Activated gamma-delta T cell treated with Interleukin-2 at 50 U/mL for 16 hours (primary cell): ENCODE results near the gene LRRC63.
"Not testable (repeated sequence)": the region's sequence is repeated elsewhere in the genome, so short reads cannot be mapped to it uniquely, and the experiment has no call there.

Experiments
- DNase-seq: peaks from one replicate; pipeline ENCODE4 v3.0.0-alpha.2; 2020

The LRRC63 gene, protein sequence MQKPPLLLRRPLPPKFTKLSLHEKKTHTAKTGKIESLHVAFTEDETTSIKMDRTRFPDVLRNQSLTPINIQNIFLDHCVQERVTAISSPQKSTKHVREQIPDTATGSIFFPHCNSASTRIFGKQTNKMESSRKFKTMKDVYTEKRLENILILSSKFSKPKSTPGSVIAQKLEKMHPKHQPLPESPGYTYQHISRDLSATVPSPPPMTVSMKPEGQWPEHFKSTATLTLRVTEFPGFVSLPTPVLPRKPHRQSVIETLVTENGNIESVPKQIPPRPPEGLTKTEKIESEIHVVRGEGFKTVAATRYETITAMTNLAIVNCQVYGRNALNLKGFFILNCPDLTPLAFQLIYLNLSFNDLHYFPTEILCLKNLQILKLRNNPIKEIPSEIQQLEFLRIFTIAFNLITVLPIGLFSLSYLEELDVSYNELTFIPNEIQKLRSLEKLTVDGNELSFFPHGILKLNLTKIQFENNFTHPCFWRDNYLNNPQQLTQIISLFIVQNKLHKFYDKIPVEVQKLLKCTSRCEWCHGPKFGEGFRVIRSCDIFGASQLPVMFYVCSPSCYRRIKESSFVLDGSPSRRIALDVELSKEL

DNA sequence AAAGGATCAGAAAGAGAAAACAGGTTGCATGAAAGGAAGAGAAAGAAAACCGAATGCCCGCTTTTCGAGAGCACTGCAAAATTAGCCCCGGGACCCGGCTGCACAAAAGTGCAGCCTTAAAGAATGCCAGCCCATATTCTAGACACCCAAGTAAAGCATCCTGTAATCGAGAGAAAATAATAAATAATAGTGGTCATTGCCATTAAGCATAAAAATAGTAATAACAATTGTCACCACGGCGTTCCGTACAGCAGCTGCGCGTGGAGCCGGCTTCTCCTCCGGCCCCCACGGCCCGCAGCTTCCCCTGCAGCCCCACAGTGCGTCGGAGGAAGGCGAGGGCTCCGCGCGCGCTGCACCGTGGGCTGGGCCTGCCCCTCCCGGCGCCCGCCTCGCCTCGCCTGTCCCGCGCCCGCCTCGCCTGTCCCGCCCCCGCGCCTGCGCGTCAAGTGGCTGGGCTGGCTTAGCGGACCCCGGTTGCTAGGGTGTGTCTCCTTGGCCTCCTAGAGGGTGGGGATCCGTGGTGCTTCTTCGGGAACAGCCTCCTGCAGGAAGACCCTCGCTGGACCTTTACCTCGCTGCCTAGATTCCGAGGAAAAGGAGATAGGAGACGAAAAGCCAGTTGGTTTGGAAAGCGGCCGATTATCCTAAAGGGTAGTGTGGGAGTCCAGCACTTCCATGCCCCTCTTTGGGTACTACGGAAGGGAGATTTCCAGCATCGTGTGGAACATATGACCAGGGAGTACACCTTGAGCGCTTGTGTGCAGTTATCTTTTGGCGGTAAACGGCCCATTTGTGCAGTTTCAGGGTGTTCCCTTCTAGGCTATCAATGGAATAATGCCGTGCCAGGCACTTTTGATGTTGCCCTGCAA lies at the start of gene LRRC63:
Gene LRRC63, plus strand, starts transcription at position 446 of the 869 bp plus-strand sequence. CDS start 1,107 bp downstream, outside the sequence.
- peak; percentile 79 for DNase-seq

DNA sequence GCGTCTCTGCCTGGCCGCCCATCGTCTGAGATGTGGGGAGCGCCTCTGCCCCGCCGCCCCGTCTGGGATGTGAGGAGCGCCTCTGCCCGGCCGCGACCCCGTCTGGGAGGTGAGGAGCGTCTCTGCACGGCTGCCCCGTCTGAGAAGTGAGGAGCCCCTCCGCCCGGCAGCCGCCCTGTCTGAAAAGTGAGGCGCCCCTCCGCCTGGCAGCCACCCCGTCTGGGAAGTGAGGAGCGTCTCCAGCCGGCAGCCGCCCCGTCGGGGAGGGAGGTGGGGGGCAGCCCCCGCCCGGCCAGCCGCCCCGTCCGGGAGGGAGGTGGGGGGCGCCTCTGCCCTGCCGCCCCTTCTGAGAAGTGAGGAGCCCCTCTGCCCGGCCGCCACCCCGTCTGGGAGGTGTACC lies 49.0 kb upstream of the LRRC63 start:
- DNase-seq = not testable (repeated sequence)

DNA sequence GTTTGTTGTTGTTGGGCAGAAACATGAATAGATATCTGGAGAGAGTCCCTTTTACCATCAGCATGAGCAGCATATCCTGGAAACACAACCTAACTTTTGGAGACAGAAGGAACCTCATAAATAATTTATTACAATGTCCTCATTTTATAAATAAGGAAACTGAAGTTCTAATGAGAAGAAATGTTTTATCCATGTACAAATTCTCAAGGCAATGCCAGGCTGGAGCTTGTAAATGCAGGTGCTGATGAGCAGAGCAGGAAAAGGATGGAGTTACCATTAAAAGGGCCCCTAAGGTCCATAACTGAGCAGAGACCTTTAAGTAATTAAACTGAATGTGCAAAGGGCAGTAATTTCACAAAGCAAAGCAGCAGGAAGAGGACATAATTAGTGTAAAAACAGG lies 47.1 kb upstream of the LRRC63 start:
- no peak for DNase-seq

DNA sequence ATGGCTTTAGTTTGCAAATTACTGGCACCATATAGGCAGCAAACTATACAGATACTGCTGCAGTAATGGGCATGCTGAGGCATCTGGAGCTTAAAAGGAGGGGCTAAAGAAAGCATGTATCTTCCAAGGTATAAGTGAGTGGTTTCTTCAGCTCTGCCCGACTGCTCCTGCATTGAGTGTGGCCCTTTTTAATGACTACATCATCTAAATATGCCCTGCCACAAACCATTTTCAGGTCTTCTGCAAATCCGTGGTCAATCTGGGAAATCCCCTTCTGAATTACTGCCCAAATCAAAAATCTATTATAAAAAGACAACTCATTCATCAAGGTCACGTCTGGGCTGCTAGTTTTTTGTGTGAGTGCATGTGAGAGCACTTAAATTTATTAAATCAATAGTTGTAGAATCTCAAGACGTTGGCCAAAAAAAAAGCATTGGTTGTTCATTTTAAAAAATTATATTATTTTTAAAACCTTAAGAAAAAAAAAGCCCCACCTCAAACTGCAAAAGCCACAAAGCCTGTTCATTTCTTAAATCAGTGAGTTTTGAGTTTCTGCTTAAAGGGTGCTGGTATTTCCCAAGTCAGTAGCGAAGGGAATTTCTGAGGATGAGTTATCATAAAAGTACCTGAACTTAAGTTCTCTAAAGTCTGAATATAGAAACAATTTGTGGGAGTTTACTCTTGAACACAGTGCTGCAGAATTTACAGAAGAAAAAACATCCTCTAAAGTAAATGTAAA lies 46.1 kb upstream of the LRRC63 start:
- DNase-seq = no peak

DNA sequence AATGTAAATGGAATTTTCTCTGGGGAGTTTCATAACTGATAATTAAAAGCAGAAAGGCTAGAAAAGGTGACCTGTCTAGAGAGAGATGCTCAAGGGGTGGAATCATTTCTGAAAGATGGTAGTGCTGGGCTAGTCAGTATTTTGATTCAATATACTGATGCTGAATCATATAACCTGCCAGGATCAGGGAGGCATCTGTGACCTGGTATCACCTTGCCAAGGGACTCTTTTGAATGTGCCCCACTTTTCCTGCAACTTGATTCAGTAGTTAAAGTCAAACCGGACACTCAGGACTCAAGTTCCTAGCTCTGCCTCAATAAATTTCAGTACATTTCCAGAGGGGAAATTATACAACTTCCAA lies 45.5 kb upstream of the LRRC63 start:
- DNase-seq = no peak

DNA sequence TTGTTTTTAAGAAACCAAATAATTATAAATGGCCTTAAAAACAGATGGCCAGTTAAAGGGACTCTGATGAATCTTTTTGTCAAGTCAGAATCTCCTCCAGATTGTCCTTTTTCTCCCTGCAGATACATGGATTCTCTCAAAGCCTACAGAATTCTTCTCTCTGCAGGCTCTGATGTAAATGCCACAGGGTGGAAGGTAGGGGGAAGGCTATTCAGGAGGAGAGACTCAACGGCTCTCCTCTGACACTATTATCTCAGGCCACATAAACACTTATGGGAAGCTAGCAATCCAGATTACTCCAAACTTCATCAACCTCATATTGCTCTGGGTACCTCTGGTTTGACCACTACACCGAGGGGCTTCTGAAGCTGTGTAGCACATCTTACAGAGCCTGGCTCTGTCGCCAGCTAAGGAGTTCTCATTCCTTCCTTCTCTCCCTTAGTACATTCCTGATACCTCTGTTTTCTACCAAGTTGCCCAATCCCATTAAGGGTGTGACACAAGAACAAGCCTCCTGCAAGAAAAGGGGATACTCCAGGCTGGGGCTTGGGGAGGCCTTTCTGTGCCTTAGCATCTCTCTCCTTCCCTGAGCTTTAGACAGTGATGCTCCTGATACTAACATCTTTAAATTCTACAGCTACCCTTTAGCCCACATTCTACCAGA lies 44.6 kb upstream of the LRRC63 start:
- no peak for DNase-seq

DNA sequence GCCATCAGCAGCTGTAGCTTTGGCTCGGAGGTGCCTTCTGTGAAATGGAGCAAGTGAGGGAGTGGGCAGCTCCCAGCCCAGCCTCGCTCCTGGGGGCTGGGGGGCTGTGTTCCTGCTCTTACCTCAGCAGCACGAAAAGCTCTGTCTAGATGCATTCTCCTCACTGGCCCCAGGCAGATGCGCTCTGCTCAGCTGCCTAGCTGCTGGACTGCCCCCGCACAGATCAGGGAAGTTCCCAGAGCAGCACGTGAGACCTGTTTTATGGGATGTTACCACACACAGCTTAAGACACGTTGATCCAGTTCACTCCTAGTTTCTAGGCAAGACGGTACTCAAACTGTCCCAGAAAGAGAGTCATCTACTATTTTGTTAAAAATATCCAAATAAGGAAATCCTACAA lies 43.4 kb upstream of the LRRC63 start:
- no peak for DNase-seq

DNA sequence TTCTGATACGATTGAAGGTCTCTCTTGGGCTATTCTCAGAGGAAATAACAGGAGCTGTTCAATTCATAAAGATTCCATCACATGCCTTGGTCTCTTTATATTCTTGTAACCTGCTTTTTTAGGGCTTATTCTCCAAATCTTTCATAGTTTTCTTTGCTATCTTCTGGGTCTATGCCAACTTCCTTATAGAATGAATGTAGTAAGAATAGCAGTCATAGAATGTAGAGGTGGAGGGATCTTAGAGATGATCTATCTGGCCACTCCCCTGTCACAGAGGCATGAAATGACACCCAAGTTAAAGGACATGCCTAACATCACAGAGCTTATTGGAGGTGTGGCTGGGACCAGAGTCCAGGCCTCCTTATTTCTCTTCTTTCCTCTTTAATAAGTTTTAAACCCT lies 42.9 kb upstream of the LRRC63 start:
- DNase-seq = no peak

DNA sequence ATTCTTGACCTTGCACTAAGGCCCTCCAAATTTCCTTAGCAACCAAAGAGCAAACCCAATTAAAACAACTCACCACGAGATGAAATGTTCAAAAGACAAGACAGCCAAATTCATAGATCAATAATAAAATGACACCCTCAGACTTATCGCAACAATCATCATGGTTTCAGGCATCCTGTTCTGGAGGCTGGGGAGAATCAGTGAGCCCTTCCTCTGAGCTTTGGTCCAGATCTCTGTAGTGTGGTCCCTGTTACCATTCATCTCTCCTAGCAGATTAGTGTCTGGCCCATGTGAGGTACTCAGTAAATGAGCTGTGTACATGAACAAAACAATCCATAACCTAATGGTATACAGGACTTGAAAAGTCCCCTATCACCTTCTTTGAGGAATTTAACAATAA lies 42.0 kb upstream of the LRRC63 start:
- no peak for DNase-seq

DNA sequence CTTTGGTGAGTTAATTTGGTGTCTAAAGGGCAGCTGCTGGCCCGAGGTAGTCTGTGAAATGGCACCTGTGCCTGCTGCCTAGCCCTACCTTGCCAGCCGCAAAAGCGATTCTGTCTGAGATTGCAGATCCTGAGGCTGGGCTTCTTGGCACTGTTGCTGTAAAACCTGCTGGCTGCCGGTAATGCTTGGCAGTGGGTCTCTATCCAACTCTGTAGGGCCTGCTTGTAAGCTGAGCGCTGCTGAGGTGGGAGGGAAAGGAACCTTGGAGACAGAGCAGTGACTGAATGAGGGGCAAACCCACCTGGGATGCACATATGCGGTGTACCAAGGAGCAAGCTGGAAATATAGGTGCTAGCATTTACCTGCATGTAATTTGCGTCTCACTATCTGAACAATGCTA lies 41.5 kb upstream of the LRRC63 start:
- DNase-seq = no peak

DNA sequence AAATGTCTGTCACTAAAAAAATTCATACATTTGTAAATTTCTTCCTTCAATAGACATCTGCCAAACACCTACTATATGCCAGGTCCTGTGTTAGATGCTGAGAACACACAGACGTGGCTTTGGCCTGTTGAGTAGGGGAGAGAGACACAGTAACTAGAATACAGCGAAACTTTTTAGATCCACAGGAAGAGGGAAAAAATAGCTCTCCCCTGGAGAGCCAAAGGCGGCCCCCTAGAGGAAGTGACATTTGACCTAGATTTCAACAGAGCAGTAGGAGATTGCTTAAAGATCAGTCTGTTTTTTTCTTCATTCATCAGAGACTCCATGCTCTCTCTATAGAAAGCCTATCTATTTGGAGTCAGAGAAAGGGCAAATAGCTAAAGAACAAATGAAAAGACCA lies 41.0 kb upstream of the LRRC63 start:
- DNase-seq = no peak

DNA sequence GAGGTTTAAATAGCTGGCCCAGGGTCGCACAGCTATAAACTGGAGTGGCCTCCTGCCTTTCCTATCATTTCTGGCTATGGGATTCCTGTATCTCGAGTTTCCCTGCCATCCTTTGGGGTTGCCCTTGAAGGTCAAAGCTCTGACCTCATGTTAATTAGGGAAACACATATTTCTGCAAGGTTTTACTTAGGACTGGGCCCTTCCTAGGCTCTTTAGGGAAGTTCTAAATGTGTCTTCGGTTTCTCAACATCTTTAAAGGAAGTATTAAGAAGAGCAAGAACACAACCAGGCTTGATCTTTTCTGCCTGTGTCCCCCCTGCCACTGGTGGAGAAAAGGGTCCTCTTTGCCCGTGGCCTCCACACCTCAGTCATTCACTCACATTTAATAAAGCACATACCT lies 40.5 kb upstream of the LRRC63 start:
- DNase-seq = no peak

DNA sequence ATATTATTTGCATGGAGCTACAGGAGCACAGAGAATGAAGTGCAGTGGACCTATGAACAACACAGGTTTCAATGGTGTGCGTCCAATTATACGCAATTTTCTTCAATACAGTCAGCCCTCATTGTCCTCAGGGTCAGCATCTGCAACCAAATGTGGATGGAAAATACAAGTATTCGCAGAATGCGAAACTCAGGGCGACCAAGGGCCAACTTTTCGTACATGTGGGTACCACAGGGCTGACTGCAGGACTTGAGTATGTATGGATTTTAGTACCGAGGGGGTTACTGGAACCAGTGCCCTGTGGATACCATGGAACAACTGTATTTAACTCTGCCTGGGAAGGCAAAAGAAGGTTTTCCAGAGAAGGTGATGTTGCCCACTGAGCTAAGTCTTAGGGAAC lies 40.0 kb upstream of the LRRC63 start:
- DNase-seq = no peak

DNA sequence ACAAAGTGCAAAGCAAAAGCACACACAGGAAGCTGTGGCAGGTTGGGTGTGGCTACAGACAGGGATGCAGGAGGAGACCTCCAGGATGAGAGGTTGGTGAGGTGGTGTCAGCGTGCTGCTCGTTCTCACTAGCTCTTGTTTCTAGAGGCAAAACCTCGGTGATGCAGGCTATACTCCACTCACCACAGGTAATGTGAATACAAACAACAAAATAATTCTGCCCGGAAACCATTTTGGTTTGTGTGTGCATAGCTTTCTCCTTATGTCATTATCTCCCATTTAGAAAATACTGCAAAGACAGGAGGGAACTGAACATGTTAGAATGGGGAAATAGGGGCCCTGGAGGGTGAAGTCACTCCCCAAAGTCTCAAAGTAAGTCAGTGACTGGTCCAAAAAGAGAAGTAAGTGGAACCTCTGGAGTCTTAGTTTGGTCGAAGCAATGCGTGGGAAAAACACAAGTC lies 39.2 kb upstream of the LRRC63 start:
- DNase-seq = peak; percentile 64

DNA sequence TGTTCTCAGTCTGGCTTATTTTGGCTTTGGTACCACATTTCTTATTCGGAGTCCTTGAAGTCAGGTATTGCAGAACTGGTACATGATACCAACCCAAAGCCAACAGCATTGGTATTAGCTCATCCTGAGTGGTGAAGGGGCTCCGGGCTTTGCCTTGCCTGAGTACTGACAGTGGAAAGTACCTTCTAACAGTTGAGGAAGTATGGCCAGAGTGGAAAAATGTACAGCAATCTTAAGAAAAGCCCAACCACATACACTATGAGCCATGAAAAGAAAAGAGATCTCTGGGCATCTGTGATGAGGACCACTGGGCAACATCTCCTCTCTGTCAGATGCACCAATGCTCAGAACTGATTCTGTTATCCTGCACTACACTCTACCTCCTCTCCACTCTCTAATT lies 38.1 kb upstream of the LRRC63 start:
- no peak for DNase-seq

DNA sequence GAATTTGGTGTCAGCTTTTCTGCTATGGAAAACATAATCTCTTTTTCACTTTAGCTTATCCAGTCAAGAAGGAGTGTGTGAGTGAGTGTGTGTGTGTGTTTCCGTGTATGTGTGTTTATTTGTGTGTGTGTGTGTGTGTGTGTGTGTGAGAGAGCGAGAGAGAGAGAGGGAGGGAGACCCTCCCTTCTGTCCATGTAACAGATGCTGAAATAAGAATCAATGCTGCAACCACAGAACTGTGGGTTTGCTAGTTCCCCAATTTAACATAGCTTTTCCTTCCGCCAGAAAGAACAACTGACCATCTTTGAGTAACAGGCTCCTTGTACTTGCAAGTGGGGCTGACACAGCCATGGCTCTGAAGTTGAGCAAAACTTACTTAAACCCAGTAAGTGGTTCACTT lies 35.0 kb upstream of the LRRC63 start:
- no peak for DNase-seq

DNA sequence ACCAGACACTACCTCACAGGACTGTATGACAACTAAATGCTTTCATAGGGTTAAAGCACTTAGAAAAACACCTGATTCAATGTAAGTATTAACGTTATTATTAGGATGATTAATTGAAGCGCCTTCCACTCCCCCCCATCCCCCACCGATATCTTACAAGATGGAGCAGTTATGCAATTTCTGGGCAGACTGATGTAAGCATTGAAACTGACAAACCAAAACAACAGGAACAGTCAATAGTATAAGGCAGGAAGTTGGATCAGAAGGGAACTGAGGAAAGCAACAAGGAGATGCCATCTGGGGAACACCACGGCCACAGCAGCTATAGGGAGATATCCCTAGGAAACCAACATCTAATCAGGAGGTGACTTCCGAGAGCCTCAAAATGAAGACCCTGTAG lies 33.6 kb upstream of the LRRC63 start:
- no peak for DNase-seq

DNA sequence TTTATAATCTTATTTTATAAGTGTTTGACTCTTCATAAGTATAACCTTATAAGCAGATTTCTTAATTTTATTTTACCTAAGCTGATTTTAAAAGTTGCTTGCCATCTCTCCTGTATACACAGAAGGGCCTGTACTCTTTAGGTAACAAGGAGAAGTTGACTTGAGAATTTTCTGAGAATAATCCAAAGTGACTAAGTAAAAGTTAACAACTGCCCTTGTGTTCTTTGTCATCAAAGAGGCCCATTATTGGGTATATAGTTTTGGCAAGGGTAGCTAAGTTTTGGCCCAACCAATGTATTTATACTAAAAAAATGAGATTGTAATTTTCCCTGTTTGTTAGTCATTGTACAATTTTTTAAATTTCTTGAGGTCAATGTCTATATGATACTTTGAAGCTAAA lies 32.9 kb upstream of the LRRC63 start:
- no peak for DNase-seq

DNA sequence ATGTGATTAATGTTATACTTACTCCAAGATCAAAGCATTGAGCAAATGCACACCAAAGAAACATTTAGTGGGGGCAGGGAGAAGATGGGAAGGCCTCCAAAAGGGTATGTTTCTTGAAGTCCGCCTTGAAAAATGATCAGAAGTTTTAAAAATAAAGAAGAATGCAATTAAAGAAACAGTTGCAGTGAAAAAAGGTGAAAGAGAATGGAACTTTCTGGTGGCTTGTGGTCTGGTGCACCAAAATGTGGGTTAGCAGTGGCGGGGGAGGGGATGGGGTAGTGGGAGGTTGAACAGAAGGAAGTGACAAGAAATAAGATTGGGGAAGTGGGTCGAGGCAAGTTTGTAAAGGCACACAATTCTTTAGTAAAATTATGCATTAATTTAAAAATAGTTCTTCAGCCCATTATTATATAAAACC lies 32.2 kb upstream of the LRRC63 start:
- DNase-seq = peak; percentile 74

DNA sequence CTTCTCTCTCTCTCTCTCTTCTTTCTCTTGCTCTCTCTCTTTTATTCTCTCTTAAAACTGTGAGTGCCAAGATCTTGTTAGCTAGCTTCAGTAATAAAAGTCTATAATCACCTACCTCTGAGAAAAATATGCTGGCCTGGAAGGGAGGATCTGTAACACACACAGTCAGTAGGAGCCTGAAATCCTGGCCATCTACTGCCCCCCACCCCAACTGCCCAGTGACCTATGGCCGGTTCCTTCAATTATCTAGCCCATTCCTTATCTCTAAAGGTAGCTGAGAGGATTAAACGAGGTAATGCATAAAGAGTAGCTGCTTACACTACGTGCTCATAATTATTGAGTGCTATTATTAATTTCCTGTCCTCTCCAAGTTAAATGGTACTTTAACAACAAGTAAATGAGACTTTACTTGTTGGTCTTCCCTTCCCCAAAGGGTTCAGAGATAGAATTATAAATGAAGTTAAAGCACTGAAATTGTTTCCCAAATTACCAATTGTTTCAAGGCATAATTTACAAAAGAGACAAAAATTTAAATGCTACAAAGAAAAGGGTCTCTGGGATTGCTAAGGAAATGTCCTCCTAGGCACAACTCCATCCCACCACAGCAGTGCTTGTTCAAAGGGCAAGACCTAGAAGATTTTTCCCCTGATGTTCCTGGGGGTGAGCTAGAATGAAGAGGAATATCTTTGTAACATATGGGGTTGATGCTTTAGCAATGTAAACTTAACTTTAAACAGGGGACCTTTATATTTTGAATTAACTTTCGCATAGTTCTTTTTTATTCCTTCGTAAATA lies 31.6 kb upstream of the LRRC63 start:
- no peak for DNase-seq

DNA sequence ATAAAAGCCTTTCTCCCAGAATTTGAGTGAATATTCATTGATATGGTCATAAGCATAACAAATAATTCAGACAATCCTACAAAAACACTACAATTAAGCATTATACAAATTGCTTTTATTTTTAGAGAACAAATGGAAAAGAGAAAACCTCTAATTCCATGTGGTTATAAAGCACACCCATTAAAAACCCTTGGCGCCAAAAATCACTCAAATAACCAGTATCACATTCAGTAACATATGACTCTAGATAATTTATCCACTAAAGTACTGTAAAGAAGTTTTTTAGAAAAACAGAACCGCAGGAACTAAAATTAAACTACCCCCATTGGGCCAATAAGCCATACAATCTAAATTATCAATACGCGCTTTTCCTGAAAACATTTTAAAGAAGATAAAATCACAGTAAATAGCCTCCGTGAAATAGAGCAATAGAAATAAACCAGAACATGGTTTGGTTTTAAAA lies 30.3 kb upstream of the LRRC63 start:
- no peak for DNase-seq
